A549 (cell line): ENCODE measurements around the gene PRKAR1A. TPM values are rescaled to one million over a fixed set of nuclear protein-coding genes. Genes with fewer than 3 reads are reported as not detected.

ENCODE experiments used
- ATAC-seq, 2 experiments: fragments of 200-7000 bp in 1 of 2; fragments of >200 bp in 1 of 2; cut with Nextera tagmentation in 1 of 2; cut with Tn5 transposase in 1 of 2; 3 replicates each; pipeline versions ENCODE4 v1.8.0 to v1.9.1; 2018 to 2020; ENCODE audit warnings: mild to moderate bottlenecking in 1 of 2, moderate library complexity in 1 of 2
- CTCF ChIA-PET: fragments of 300-600 bp; sonication (Branson Sonifier 250); formaldehyde crosslinking; extraction: SDS; loops from one replicate; lab custom pipeline; 2021; ENCODE audit warnings: antibody characterized with exemption, inconsistent platforms; lab: Yijun Ruan, JAX
- POLR2A ChIA-PET: fragments of 350-600 bp; formaldehyde crosslinking; extraction: SDS; loops from one replicate; lab custom pipeline; 2021; ENCODE audit warnings: antibody characterized with exemption, inconsistent platforms; lab: Yijun Ruan, JAX
- DNase-seq, 2 experiments: peaks; one replicate each; pipeline versions ENCODE4 v3.0.0 to v3.0.0-alpha.2; 2011 to 2016; ENCODE audit warnings: low read depth in 1 of 2, low spot score in 1 of 2
- FAIRE-seq: peaks from 2 replicates; lab custom pipeline; 2011; peaks lifted over from hg19 to GRCh38; lab: Jason Lieb, UNC
- H3K27ac ChIP-seq, 2 experiments: fragments of >200 bp; sonication (Bioruptor Twin); formaldehyde crosslinking; 3 replicates each; pipeline ENCODE4 v1.5.1; 2016 to 2017
- H3K4me1 ChIP-seq: fragments of >200 bp; sonication (Bioruptor Twin); formaldehyde crosslinking; 3 replicates; pipeline ENCODE4 v1.6.1; 2016
- H3K4me2 ChIP-seq: fragments of >200 bp; sonication (Bioruptor Twin); formaldehyde crosslinking; 3 replicates; pipeline ENCODE4 v1.6.1; 2016
- H3K4me3 ChIP-seq: fragments of >200 bp; sonication (Bioruptor Twin); formaldehyde crosslinking; 3 replicates; pipeline ENCODE4 v1.5.1; 2016
- H3K9me3 ChIP-seq: fragments of >200 bp; sonication (Bioruptor Twin); formaldehyde crosslinking; 3 replicates; pipeline ENCODE4 v1.6.1; 2016
- ATOH8 ChIP-seq: fragments of 250-450 bp; sonication (Bioruptor Pico); IDR thresholded peaks from 2 replicates; pipeline ENCODE4 v1.5.0; 2020; ENCODE audit warnings: low read depth, mild to moderate bottlenecking, moderate library complexity
- CTCF ChIP-seq: fragments of >200 bp; sonication (Bioruptor Twin); formaldehyde crosslinking; IDR thresholded peaks from 3 replicates; pipeline ENCODE4 v1.5.1; 2016
- FOSL2 ChIP-seq, 2 experiments: fragments of 450-650 bp in 1 of 2; fragments of >200 bp in 1 of 2; sonication (Bioruptor Twin) in 1 of 2; formaldehyde crosslinking; IDR thresholded peaks; 2 replicates each; pipeline versions ENCODE4 v1.5.0 to v1.6.1; 2016 to 2020; ENCODE audit warnings: mild to moderate bottlenecking in 1 of 2, moderate library complexity in 1 of 2
- JUN ChIP-seq, 2 experiments: fragments of >200 bp; sonication (Bioruptor Twin); formaldehyde crosslinking; IDR thresholded peaks; 2 replicates in 1 of 2; 3 replicates in 1 of 2; pipeline ENCODE4 v1.6.1; 2016 to 2017
- MAFK ChIP-seq: fragments of 450-650 bp; IDR thresholded peaks from 2 replicates; pipeline ENCODE4 v1.6.1; 2014; ENCODE audit not compliant: partially characterized antibody
- NR3C1 ChIP-seq: fragments of >200 bp; sonication (Bioruptor Twin); formaldehyde crosslinking; IDR thresholded peaks from 3 replicates; pipeline ENCODE4 v1.6.1; 2017
- RAD21 ChIP-seq, 2 experiments: fragments of >200 bp in 1 of 2; sonication (Bioruptor Twin) in 1 of 2; formaldehyde crosslinking in 1 of 2; IDR thresholded peaks in 1 of 2; conservative IDR thresholded peaks in 1 of 2; 2 replicates in 1 of 2; 3 replicates in 1 of 2; pipeline ENCODE4 v1.6.1; 2012 to 2018; ENCODE audit warnings: inconsistent platforms in 1 of 2
- REST ChIP-seq: fragments of 200-600 bp; sonication (generic); IDR thresholded peaks from 2 replicates; pipeline ENCODE4 v1.6.1; 2016; ENCODE audit warnings: antibody characterized with exemption, mild to moderate bottlenecking, moderate library complexity
- RNF2 ChIP-seq: fragments of 200-600 bp; sonication (generic); IDR thresholded peaks from 2 replicates; pipeline ENCODE4 v1.6.1; 2016; ENCODE audit warnings: low read depth, mild to moderate bottlenecking, antibody characterized with exemption, moderate library complexity, borderline replicate concordance
- ZNF302 ChIP-seq: fragments of 250-450 bp; sonication (Bioruptor Pico); IDR thresholded peaks from 2 replicates; pipeline ENCODE4 v1.9.0; 2021; ENCODE audit warnings: inconsistent platforms, mild to moderate bottlenecking, moderate library complexity
- WGBS: methylation state at CpG from one replicate; pipeline ENCODE4 v1.1.6; 2017; ENCODE audit errors: missing lambda C conversion rate; 5-methylcytosine and 5-hydroxymethylcytosine counted together
- polyA plus RNA-seq, 4 experiments: library from polyadenylated mRNA; depleted of rRNA in 3 of 4; stranded (reverse); fragments of >200 nt; fragmentation: RNase III in 1 of 4; extraction: RNeasy Plus Mini Kit Qiagen cat#74134 plus additional on column Dnase treatment in 1 of 4; gene quantifications; 2 replicates in 3 of 4; 3 replicates in 1 of 4; pipeline ENCODE4 v1.2.3, GENCODE V29; 2011 to 2017
- TF ChIP-seq, protein P1 (sequence below): fragments of >200 bp; sonication (Bioruptor Twin); formaldehyde crosslinking; IDR thresholded peaks from 2 replicates; pipeline ENCODE4 v1.6.1; 2016

The PRKAR1A gene
- polyA plus RNA-seq, 2 of the 4 experiments (the other 2 are of a cell fraction), result 239 to 370 TPM

- ATAC-seq, result no peak
- WGBS, result 89% methylated on average over 18 of the region's 18 CpGs
- CTCF ChIA-PET, result interaction anchor here (0.7 to 1.5 kb wide), 6 partner anchors 12 to 75 kb away, joined by 3 to 6 read pairs (median 4); no protein-coding TSS in a partner anchor
Observed at GRCh38 chr17:68599552-68600066, 87.4 kb downstream of the PRKAR1A start.

DNA sequence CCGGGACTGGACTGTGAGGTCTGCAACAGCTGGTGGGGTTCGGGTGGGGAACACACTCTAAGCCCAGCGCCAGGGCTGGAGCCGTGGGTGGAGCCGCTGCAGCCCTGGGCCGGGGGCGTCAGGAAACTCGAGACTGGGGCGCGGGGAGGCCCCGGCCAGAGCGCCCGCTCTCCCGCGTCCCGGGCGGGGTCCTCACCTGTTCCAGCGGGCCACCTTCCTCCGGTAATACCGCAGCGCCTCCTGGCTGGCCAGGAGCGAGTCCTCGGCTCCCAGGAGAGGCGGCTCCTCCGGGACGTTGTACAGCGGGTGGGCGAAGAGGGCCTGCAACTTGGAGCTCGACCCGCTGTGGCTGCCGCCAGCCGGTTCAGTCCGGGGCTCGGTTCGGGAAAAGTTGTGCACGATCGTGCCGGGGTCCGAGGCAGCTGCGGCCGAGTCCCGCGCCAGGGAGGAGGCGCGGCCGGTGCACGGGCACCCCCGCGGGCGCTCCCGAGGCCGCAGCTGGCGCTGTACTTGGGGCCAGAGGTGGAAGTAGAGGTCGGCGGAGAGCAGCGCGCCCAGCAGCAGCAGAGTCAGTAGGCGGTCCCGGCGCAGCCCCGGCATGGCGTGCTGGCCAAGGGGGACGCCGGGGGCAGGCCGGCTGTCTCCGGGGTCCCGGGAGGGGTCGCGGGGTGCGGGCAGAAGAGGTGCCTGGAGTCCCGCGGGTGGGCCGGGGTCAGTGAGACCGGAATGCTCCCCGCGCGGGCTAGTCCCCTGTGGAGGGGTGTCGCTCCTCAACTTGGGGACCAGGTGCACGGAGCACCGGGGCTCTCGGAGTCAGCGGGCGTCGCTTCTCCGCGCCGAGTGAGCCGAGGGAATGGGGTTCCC, 88.1 kb downstream of the PRKAR1A start:
- DNase-seq (peak; percentile 28 to 36), FAIRE-seq (no peak), ATAC-seq (peak; percentile 78 to 87)
- WGBS, result 13% methylated on average over 52 of the region's 88 CpGs
- peaks cover 5% of the 10 kb centered on the region; the same call in 1 of the 3 replicates for H3K4me1 ChIP-seq
- H3K9me3 ChIP-seq, result no peaks in the 10 kb centered on the region
- H3K4me3 ChIP-seq, result peak overlapping the region; percentile 64
- ChIA-PET POLR2A (no interaction called here), CTCF (interaction anchor here (0.7 to 1.5 kb wide), 8 partner anchors 12 to 76 kb away, joined by 3 to 6 read pairs (median 4); no protein-coding TSS in a partner anchor)
- peak overlapping the region in 1 of 2 experiments; percentile 63; a peak in 3 of 6 replicates for H3K27ac ChIP-seq
- H3K4me2 ChIP-seq, result peak overlapping the region; percentile 100
- TF ChIP-seq RAD21 (conservative IDR thresholded peaks at IDR 0.05 in 1 of 2, IDR thresholded peaks at IDR 0.05 in 1 of 2) (peak in 1 of 2 experiments; percentile 36; a peak in 2 of 5 replicates), NR3C1 (no peak), CTCF (peak; percentile 21; the same call in 2 of the 3 replicates)

More at GRCh38 chr17:68599552-68600066, 87.4 kb downstream of the PRKAR1A start:
- DNase-seq, result no peak
- H3K27ac ChIP-seq, result no peak overlapping the region
- H3K4me2 ChIP-seq, result peak overlapping the region; percentile 100
- TF ChIP-seq RNF2 (no peak), FOSL2 (IDR thresholded peaks at IDR 0.05) (no peak), FOSL2 (CRISPR knock-in tag; IDR thresholded peaks at IDR 0.05) (no peak), MAFK (no peak), ATOH8 (CRISPR knock-in tag) (no peak), NR3C1 (no peak), REST (no peak), ZNF302 (no peak), JUN (IDR thresholded peaks at IDR 0.05) (no peak)
- TF ChIP-seq, protein P1, sequence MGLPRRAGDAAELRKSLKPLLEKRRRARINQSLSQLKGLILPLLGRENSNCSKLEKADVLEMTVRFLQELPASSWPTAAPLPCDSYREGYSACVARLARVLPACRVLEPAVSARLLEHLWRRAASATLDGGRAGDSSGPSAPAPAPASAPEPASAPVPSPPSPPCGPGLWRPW, result no peak
- peaks cover 5% of the 10 kb centered on the region; the same call in 1 of the 3 replicates for H3K4me1 ChIP-seq
- no peaks in the 10 kb centered on the region for H3K9me3 ChIP-seq
- no peak overlapping the region; the same call in 2 of the 3 replicates for H3K4me3 ChIP-seq
- POLR2A ChIA-PET, result no interaction called here
- FAIRE-seq, result no peak

Other genes starting within 250 kb of the PRKAR1A start
- 0.28 and 0.52 TPM in 2 replicates for gene SLC16A6, start 221.3 kb upstream of the PRKAR1A start, polyA plus RNA-seq (2011; rRNA removed)
- gene SLC16A6, start 221.3 kb upstream of the PRKAR1A start, polyA plus RNA-seq (2017; fragmentation: RNase III; extraction: RNeasy Plus Mini Kit Qiagen cat#74134 plus additional on column Dnase treatment), result 0.08 to 0.33 TPM (median 0.17 TPM) in 3 replicates
- 1.6 and 1.7 TPM in 2 replicates for gene ARSG, start 220.9 kb upstream of the PRKAR1A start, polyA plus RNA-seq (2011; rRNA removed)
- 0.32 to 0.60 TPM (median 0.57 TPM) in 3 replicates for gene ARSG, start 220.9 kb upstream of the PRKAR1A start, polyA plus RNA-seq (2017; fragmentation: RNase III; extraction: RNeasy Plus Mini Kit Qiagen cat#74134 plus additional on column Dnase treatment)
- 19.7 and 26.1 TPM in 2 replicates for gene WIPI1, start 54.9 kb upstream of the PRKAR1A start, polyA plus RNA-seq (2011; rRNA removed)
- 6.9 to 11.6 TPM (median 9.5 TPM) in 3 replicates for gene WIPI1, start 54.9 kb upstream of the PRKAR1A start, polyA plus RNA-seq (2017; fragmentation: RNase III; extraction: RNeasy Plus Mini Kit Qiagen cat#74134 plus additional on column Dnase treatment)
- 0.05 TPM in 1 of 2 replicates, not detected in the other for gene FAM20A, start 88.9 kb downstream of the PRKAR1A start, polyA plus RNA-seq (2011; rRNA removed)
- gene FAM20A, start 88.9 kb downstream of the PRKAR1A start, polyA plus RNA-seq (2017; fragmentation: RNase III; extraction: RNeasy Plus Mini Kit Qiagen cat#74134 plus additional on column Dnase treatment), result 0.03 to 0.09 TPM in 2 of 3 replicates, not detected in the other